IMR-90 (cell line): ENCODE results near the gene SINHCAF. TPM values are rescaled to one million over a fixed set of nuclear protein-coding genes. Genes with fewer than 3 reads are reported as not detected.

Source experiments
- ATAC-seq: fragments of 200-7000 bp; cut with Tn5 transposase; 2 replicates; pipeline ENCODE4 v1.9.1; 2020; ENCODE audit warnings: low read depth, mild to moderate bottlenecking, moderate library complexity
- BruUV-seq: library from RNA; stranded (reverse); fragments of 400-500 nt; replicated peaks from 2 replicates; lab custom pipeline; 2021; lab: Mats Ljungman, UMichigan
- CTCF ChIA-PET: fragments of 300-600 bp; formaldehyde crosslinking; extraction: SDS; loops from one replicate; lab custom pipeline; 2021; ENCODE audit warnings: antibody characterized with exemption; lab: Yijun Ruan, JAX
- POLR2A ChIA-PET: fragments of 300-600 bp; sonication (Branson Sonifier 250); formaldehyde crosslinking; loops from one replicate; lab custom pipeline; 2022; ENCODE audit warnings: antibody characterized with exemption; ENCODE audit not compliant: unreplicated experiment; lab: Charles Lee
- DNase-seq: peaks from one replicate; pipeline ENCODE4 v3.0.0; 2013
- H2AFZ ChIP-seq: replicated peaks from 2 replicates; pipeline ENCODE3; 2013; ENCODE audit warnings: low read length, mild to moderate bottlenecking; ENCODE audit not compliant: poor library complexity
- H2AK5ac ChIP-seq: 2 replicates; pipeline ENCODE4 v1.6.1; 2013; ENCODE audit warnings: low read depth, low read length, inconsistent platforms
- H2AK9ac ChIP-seq: replicated peaks from 2 replicates; pipeline ENCODE3; 2013; ENCODE audit warnings: mild to moderate bottlenecking, low read depth, low read length, moderate library complexity; ENCODE audit not compliant: poor library complexity
- H2BK120ac ChIP-seq: 2 replicates; pipeline ENCODE4 v1.6.1; 2013; ENCODE audit warnings: low read depth, low read length, inconsistent platforms
- H2BK15ac ChIP-seq: 3 replicates; pipeline ENCODE4 v1.6.1; 2013; ENCODE audit warnings: low read depth, low read length, inconsistent platforms
- H2BK20ac ChIP-seq: 2 replicates; pipeline ENCODE4 v1.6.1; 2013; ENCODE audit warnings: low read depth, mild to moderate bottlenecking, inconsistent platforms, low read length, moderate library complexity
- H2BK5ac ChIP-seq: 2 replicates; pipeline ENCODE4 v1.6.1; 2013; ENCODE audit warnings: mild to moderate bottlenecking, low read depth, low read length, inconsistent platforms; ENCODE audit not compliant: poor library complexity, severe bottlenecking
- H3K14ac ChIP-seq: replicated peaks from 2 replicates; pipeline ENCODE4 v1.6.1; 2013; ENCODE audit warnings: low read depth, low read length, inconsistent platforms
- H3K18ac ChIP-seq: 2 replicates; pipeline ENCODE4 v1.6.1; 2013; ENCODE audit warnings: low read depth, low read length, control low read depth
- H3K23ac ChIP-seq: 2 replicates; pipeline ENCODE4 v1.6.1; 2013; ENCODE audit warnings: low read depth, low read length, inconsistent platforms
- H3K27ac ChIP-seq: 2 replicates; pipeline ENCODE4 v1.5.1; 2013; ENCODE audit warnings: mild to moderate bottlenecking, control low read depth, low read length; ENCODE audit not compliant: insufficient read depth
- H3K27me3 ChIP-seq: 2 replicates; pipeline ENCODE4 v1.6.1; 2013; ENCODE audit warnings: low read length; ENCODE audit not compliant: control insufficient read depth, insufficient read depth
- H3K36me3 ChIP-seq: 2 replicates; pipeline ENCODE4 v1.6.1; 2013; ENCODE audit warnings: low read length, mixed read lengths; ENCODE audit not compliant: control insufficient read depth, insufficient read depth
- H3K4ac ChIP-seq: 2 replicates; pipeline ENCODE4 v1.6.1; 2013; ENCODE audit warnings: low read depth, low read length, inconsistent platforms
- H3K4me1 ChIP-seq: 2 replicates; pipeline ENCODE4 v1.6.1; 2013; ENCODE audit warnings: low read length, mixed read lengths; ENCODE audit not compliant: control insufficient read depth, insufficient read depth
- H3K4me2 ChIP-seq: 2 replicates; pipeline ENCODE4 v1.6.1; 2013; ENCODE audit warnings: low read depth, mild to moderate bottlenecking, control low read depth, low read length, moderate library complexity
- H3K4me3 ChIP-seq: 2 replicates; pipeline ENCODE4 v1.5.1; 2013; ENCODE audit warnings: low read depth, mild to moderate bottlenecking, control low read depth, low read length, moderate library complexity; ENCODE audit not compliant: insufficient read depth
- H3K56ac ChIP-seq: 2 replicates; pipeline ENCODE4 v1.6.1; 2013; ENCODE audit warnings: low read length, inconsistent platforms; ENCODE audit not compliant: insufficient read depth; ENCODE audit errors: extremely low read depth
- H3K79me1 ChIP-seq, 2 experiments: 2 replicates each; pipeline ENCODE4 v1.6.1; 2013; ENCODE audit warnings: low read length in 2 of 2, inconsistent platforms in 1 of 2, low read depth in 1 of 2
- H3K9ac ChIP-seq: 2 replicates; pipeline ENCODE4 v1.6.1; 2013; ENCODE audit warnings: low read depth, low read length, control low read depth
- H3K9me1 ChIP-seq: 2 replicates; pipeline ENCODE4 v1.6.1; 2013; ENCODE audit warnings: low read length, inconsistent platforms; ENCODE audit not compliant: insufficient read depth
- H3K9me3 ChIP-seq: 2 replicates; pipeline ENCODE4 v1.6.1; 2013; ENCODE audit warnings: low read length; ENCODE audit not compliant: control insufficient read depth, insufficient read depth
- H4K20me1 ChIP-seq: 2 replicates; pipeline ENCODE4 v1.6.1; 2013; ENCODE audit warnings: low read length, inconsistent platforms; ENCODE audit not compliant: insufficient read depth
- H4K5ac ChIP-seq: 2 replicates; pipeline ENCODE4 v1.6.1; 2013; ENCODE audit warnings: mild to moderate bottlenecking, low read depth, low read length, control low read depth
- H4K8ac ChIP-seq, 2 experiments: 2 replicates each; pipeline ENCODE4 v1.6.1; 2013; ENCODE audit warnings: low read depth in 2 of 2, low read length in 2 of 2, control low read depth in 1 of 2, inconsistent platforms in 1 of 2
- H4K91ac ChIP-seq: 2 replicates; pipeline ENCODE4 v1.6.1; 2013; ENCODE audit warnings: low read depth, low read length, inconsistent platforms; ENCODE audit not compliant: insufficient read depth
- MXI1 ChIP-seq: IDR thresholded peaks from 2 replicates; pipeline ENCODE4 v1.6.1; 2012; ENCODE audit warnings: low read depth, mild to moderate bottlenecking, low read length, moderate library complexity, borderline replicate concordance
- WGBS, 2 experiments: methylation state at CpG; one replicate each; pipeline versions ENCODE4 v1.1.5 to v1.1.7; 2013; ENCODE audit warnings: missing lambda C conversion rate in 2 of 2; ENCODE audit not compliant: insufficient read length in 1 of 2; ENCODE audit errors: extremely low coverage in 2 of 2; 5-methylcytosine and 5-hydroxymethylcytosine counted together
- dilution Hi-C: fragments of 300-500 bp; cut with HindIII; formaldehyde crosslinking; loops from one replicate; pipeline ENCODE4 v1.14.3; 2018; ENCODE audit warnings: low sequenced_read_pairs; ENCODE audit not compliant: unreplicated experiment
- in situ Hi-C: fragments of 300-500 bp; cut with MboI; formaldehyde crosslinking; loops from 3 replicates; pipeline ENCODE4 v1.14.3; 2019; ENCODE audit warnings: low sequenced_read_pairs, inconsistent platforms, mixed read lengths
- intact Hi-C: fragments of 100-400 bp; cut with micrococcal nuclease; formaldehyde crosslinking; loops from 2 replicates; pipeline ENCODE4 v1.10.0; 2022
- polyA plus RNA-seq, 3 experiments: library from polyadenylated mRNA; depleted of rRNA; stranded (reverse); fragments of >200 nt; gene quantifications; 2 replicates each; pipeline ENCODE4 v1.2.3, GENCODE V29; 2012; ENCODE audit warnings: low replicate concordance in 1 of 3
- total RNA-seq: library from RNA; depleted of rRNA; stranded (reverse); fragments of >200 nt; gene quantifications from 2 replicates; pipeline ENCODE4 v1.2.3, GENCODE V29; 2012
- TF ChIP-seq, protein P1 (sequence below): conservative IDR thresholded peaks from 2 replicates; pipeline ENCODE4 v1.5.1; 2012; ENCODE audit warnings: mild to moderate bottlenecking, low read depth, low read length, improper control_type of control experiment

The SINHCAF gene
- total and polyA plus RNA-seq, 2 of the 4 experiments (the other 2 are of a cell fraction), result 21.6 to 30.8 TPM

- no peak overlapping the region for H2BK120ac ChIP-seq
- H3K79me1 ChIP-seq, result no peaks in the 10 kb centered on the region
- dilution Hi-C loops, result no loop called here
- no peaks in the 10 kb centered on the region for H4K20me1 ChIP-seq
- H4K91ac ChIP-seq, result no peak overlapping the region
- intact Hi-C loops, result loop anchor here (10.0 kb wide), 1 partner anchor 248 kb away; no protein-coding TSS in a partner anchor
- in situ Hi-C loops, result no loop called here
- no peak overlapping the region for H3K56ac ChIP-seq
- WGBS, 2 experiments, result no CpG with 5 or more reads among the region's 11 CpGs
- H3K4me3 ChIP-seq, result no peak overlapping the region
- no peak overlapping the region for H2AK9ac ChIP-seq
- no peak overlapping the region for H2AK5ac ChIP-seq
- H3K36me3 ChIP-seq, result no peaks in the 10 kb centered on the region
- DNase-seq (no peak), ATAC-seq (no peak)
- H3K27ac ChIP-seq, result no peak overlapping the region
- H3K9me1 ChIP-seq, result no peaks in the 10 kb centered on the region
- H2AFZ ChIP-seq, result no peak overlapping the region
- no peak overlapping the region for H3K9ac ChIP-seq
- H3K9me3 ChIP-seq, result peaks cover 7% of the 10 kb centered on the region
- no peak overlapping the region for H3K18ac ChIP-seq
- no peak overlapping the region for H3K4ac ChIP-seq
- BruUV-seq, result no TSS peak
- no peak overlapping the region for H4K8ac ChIP-seq
- H3K14ac ChIP-seq, result no peak overlapping the region
- CTCF ChIA-PET, result no interaction called here
- no peak overlapping the region for H2BK20ac ChIP-seq
- H2BK5ac ChIP-seq, result no peak overlapping the region
- POLR2A ChIA-PET, result no interaction called here
- H3K27me3 ChIP-seq, result peaks cover 55% of the 10 kb centered on the region
- no peak overlapping the region for H3K4me2 ChIP-seq
- TF ChIP-seq, protein P1, sequence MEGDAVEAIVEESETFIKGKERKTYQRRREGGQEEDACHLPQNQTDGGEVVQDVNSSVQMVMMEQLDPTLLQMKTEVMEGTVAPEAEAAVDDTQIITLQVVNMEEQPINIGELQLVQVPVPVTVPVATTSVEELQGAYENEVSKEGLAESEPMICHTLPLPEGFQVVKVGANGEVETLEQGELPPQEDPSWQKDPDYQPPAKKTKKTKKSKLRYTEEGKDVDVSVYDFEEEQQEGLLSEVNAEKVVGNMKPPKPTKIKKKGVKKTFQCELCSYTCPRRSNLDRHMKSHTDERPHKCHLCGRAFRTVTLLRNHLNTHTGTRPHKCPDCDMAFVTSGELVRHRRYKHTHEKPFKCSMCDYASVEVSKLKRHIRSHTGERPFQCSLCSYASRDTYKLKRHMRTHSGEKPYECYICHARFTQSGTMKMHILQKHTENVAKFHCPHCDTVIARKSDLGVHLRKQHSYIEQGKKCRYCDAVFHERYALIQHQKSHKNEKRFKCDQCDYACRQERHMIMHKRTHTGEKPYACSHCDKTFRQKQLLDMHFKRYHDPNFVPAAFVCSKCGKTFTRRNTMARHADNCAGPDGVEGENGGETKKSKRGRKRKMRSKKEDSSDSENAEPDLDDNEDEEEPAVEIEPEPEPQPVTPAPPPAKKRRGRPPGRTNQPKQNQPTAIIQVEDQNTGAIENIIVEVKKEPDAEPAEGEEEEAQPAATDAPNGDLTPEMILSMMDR, result no peak
- no peak for TF ChIP-seq MXI1
- no peaks in the 10 kb centered on the region for H3K4me1 ChIP-seq
- no peak overlapping the region for H2BK15ac ChIP-seq
- no peak overlapping the region for H3K23ac ChIP-seq
- H4K5ac ChIP-seq, result no peak overlapping the region
Measured at GRCh38 chr12:31232361-31232965, 93.5 kb downstream of the SINHCAF start.
